ENCODE data around the gene SCEL. TPM values are rescaled to one million over a fixed set of nuclear protein-coding genes. Genes with fewer than 3 reads are reported as not detected.

The SCEL gene
- total RNA-seq, 3 donors from 2014 or later: not detected

DNA sequence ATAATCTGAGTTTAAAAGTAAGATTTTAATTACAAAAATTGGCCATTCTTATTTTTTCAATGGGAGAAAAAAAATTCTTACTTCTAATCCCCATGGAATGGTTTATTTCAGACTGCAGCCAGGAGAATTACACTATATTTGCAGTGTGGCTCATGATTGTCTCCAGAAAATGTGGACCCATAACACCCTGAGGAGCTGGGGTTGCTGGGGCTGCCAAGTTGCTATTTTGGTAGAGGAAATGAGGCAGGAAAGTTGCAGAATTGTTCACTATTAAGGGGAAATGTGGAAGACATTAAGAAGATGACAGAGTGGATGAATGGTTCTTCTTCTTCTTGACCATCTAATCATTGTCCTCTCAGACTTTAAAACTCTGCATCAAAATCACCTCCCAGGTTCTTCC is 4.6 kb upstream of the SCEL start:
- no peak for DNase-seq
- no peaks in the 10 kb centered on the region for H3K36me3 Mint-ChIP-seq (ENCODE audit: insufficient read depth)
- peaks cover 18% of the 10 kb centered on the region for H3K27me3 Mint-ChIP-seq (ENCODE audit: low read depth)
- H3K9me3 Mint-ChIP-seq: no peaks in the 10 kb centered on the region
- H3K4me3 Mint-ChIP-seq: no peak overlapping the region
- ATAC-seq: no peak
- H3K4me1 Mint-ChIP-seq (ENCODE audit: low read depth): no peaks in the 10 kb centered on the region

- ATAC-seq (no peak), DNase-seq (no peak)
- no peak overlapping the region for H3K4me3 Mint-ChIP-seq
- H3K36me3 Mint-ChIP-seq (ENCODE audit: insufficient read depth): no peaks in the 10 kb centered on the region
- no peaks in the 10 kb centered on the region for H3K9me3 Mint-ChIP-seq
- no peaks in the 10 kb centered on the region for H3K4me1 Mint-ChIP-seq (ENCODE audit: low read depth)
- H3K27me3 Mint-ChIP-seq (ENCODE audit: low read depth): peaks cover 27% of the 10 kb centered on the region
Measured at GRCh38 chr13:77532983-77533382, 2.5 kb upstream of the SCEL start.

DNA sequence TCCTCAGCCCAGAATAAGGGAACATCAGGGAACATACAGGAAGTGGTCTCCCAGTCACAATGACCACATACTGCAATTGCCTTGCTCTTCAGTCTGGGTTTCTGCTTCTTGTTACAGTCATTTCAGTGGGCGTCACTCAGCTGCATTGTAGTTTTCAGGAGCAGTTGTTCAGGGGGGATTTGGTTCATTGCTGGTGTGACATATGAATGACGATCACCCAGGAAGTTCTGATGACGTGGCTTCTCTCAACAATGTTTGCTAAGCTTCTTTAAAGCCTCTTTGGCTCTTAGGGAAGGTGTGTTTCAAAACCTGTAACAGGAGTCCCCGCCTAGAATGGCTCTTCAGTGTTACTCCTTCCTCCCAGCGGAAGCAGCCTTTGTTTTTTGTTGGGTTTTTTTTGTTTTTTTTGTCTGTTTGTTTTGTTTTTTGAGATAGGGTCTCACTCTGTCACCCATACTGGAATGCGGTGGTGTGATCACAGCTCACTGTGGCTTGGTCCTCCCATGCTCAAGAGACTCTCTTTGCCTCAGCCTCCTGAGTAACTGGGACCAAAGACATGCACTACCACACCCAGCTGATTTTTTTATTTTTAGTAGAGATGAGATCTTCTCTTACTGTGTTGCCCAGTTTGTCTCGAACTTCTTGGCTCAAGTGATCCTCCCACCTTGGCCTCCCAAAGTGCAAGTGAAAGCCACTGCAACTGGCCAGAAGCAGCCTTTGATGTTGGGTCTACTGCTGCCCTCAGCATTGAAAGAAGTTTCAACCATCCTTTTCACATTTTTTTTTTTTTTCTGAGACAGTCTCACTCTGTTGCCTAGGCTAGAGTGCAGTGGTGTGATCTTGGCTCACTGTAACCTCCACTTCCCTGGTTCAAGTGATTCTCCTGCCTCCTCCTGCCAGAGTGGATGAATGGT is 1.4 kb upstream of the SCEL start:
- Mint-ChIP-seq H3K4me1 (ENCODE audit: low read depth) (no peaks in the 10 kb centered on the region), H3K4me3 (no peak overlapping the region), H3K9me3 (no peaks in the 10 kb centered on the region), H3K36me3 (ENCODE audit: insufficient read depth) (no peaks in the 10 kb centered on the region), H3K27me3 (ENCODE audit: low read depth) (peaks cover 36% of the 10 kb centered on the region)
- ATAC-seq (no peak), DNase-seq (no peak)

DNA sequence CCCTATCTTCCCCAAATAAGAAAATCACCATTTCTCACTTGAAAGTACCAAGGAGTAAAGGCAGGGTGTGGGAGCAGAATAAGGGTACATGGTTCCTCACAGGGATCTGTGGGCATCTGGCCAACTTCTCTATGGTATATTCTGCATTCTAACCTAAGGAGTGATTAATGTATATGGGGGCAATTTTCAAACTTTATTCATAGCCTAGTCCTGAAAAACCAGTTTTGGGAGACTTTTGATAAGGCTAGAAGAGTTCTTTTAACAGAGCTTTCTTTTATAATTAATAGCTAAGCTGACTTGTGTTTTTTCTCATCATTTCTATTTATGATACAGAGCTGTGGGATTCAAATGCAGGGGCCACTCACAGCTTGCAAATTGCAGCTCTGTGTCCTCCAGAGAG is 852 bp downstream of the SCEL start:
- Mint-ChIP-seq H3K9me3 (no peaks in the 10 kb centered on the region), H3K36me3 (ENCODE audit: insufficient read depth) (no peaks in the 10 kb centered on the region), H3K27me3 (ENCODE audit: low read depth) (peaks cover 29% of the 10 kb centered on the region), H3K4me1 (ENCODE audit: low read depth) (no peaks in the 10 kb centered on the region), H3K4me3 (no peak overlapping the region)
- no peak for DNase-seq
- no peak for ATAC-seq

GRCh38 chr13:77537289-77537919 is 1.9 kb downstream of the SCEL start:
- Mint-ChIP-seq H3K4me3 (no peak overlapping the region), H3K27me3 (ENCODE audit: low read depth) (peaks cover 29% of the 10 kb centered on the region), H3K9me3 (no peaks in the 10 kb centered on the region), H3K36me3 (ENCODE audit: insufficient read depth) (no peaks in the 10 kb centered on the region), H3K4me1 (ENCODE audit: low read depth) (no peaks in the 10 kb centered on the region)
- DNase-seq: no peak
- ATAC-seq: no peak

- H3K9me3 Mint-ChIP-seq: no peaks in the 10 kb centered on the region
- no peak overlapping the region for H3K4me3 Mint-ChIP-seq
Measured at GRCh38 chr13:77543711-77544110, 8.2 kb downstream of the SCEL start.

GRCh38 chr13:77544355-77544754 is 8.8 kb downstream of the SCEL start:
- no peak for ATAC-seq
- no peak for DNase-seq
- H3K4me3 Mint-ChIP-seq: no peak overlapping the region
- no peaks in the 10 kb centered on the region for H3K4me1 Mint-ChIP-seq (ENCODE audit: low read depth)
- H3K36me3 Mint-ChIP-seq (ENCODE audit: insufficient read depth): no peaks in the 10 kb centered on the region
- H3K27me3 Mint-ChIP-seq (ENCODE audit: low read depth): peaks cover 4% of the 10 kb centered on the region
- H3K9me3 Mint-ChIP-seq: no peaks in the 10 kb centered on the region

More at GRCh38 chr13:77543711-77544110, 8.2 kb downstream of the SCEL start:
- H3K36me3 Mint-ChIP-seq (ENCODE audit: insufficient read depth): no peaks in the 10 kb centered on the region
- DNase-seq (no peak), ATAC-seq (no peak)
- peaks cover 7% of the 10 kb centered on the region for H3K27me3 Mint-ChIP-seq (ENCODE audit: low read depth)
- no peaks in the 10 kb centered on the region for H3K4me1 Mint-ChIP-seq (ENCODE audit: low read depth)

GRCh38 chr13:77544758-77545338 is 9.3 kb downstream of the SCEL start:
- H3K36me3 Mint-ChIP-seq (ENCODE audit: insufficient read depth): no peaks in the 10 kb centered on the region
- DNase-seq (no peak), ATAC-seq (no peak)
- H3K4me3 Mint-ChIP-seq: no peak overlapping the region
- peaks cover 4% of the 10 kb centered on the region for H3K27me3 Mint-ChIP-seq (ENCODE audit: low read depth)
- no peaks in the 10 kb centered on the region for H3K4me1 Mint-ChIP-seq (ENCODE audit: low read depth)
- no peaks in the 10 kb centered on the region for H3K9me3 Mint-ChIP-seq

GRCh38 chr13:77545626-77546412 is 10.3 kb downstream of the SCEL start:
- Mint-ChIP-seq H3K27me3 (ENCODE audit: low read depth) (peaks cover 4% of the 10 kb centered on the region), H3K4me1 (ENCODE audit: low read depth) (no peaks in the 10 kb centered on the region)

GRCh38 chr13:77548095-77548494 is 12.6 kb downstream of the SCEL start:
- Mint-ChIP-seq H3K27me3 (ENCODE audit: low read depth) (peaks cover 4% of the 10 kb centered on the region), H3K9me3 (no peaks in the 10 kb centered on the region), H3K4me3 (no peak overlapping the region), H3K4me1 (ENCODE audit: low read depth) (no peaks in the 10 kb centered on the region), H3K36me3 (ENCODE audit: insufficient read depth) (no peaks in the 10 kb centered on the region)
- ATAC-seq: no peak
- DNase-seq: no peak

More at GRCh38 chr13:77545626-77546412, 10.3 kb downstream of the SCEL start:
- Mint-ChIP-seq H3K4me3 (no peak overlapping the region), H3K36me3 (ENCODE audit: insufficient read depth) (no peaks in the 10 kb centered on the region), H3K9me3 (no peaks in the 10 kb centered on the region)
- DNase-seq: no peak
- ATAC-seq: no peak

DNA sequence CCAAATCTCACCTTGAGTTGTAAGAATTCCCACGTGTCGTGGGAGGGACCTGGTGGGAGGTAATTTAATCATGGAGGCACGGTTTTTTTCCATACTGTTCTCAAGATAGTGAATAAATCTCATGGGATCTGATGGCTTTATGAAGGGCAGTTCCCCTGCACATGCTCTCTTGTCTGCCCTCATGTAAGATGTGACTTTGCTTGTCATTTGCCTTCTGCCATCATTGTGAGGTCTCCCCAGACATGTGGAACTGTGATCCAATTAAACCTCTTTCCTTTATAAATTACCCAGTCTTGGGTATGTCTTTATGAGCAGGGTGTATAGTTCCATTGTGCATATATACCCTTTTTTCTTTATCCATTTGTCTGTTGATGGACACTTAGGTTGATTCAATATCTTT is 13.1 kb downstream of the SCEL start:
- ATAC-seq: no peak
- Mint-ChIP-seq H3K27me3 (ENCODE audit: low read depth) (peaks cover 4% of the 10 kb centered on the region), H3K9me3 (no peaks in the 10 kb centered on the region), H3K4me3 (no peak overlapping the region), H3K4me1 (ENCODE audit: low read depth) (no peaks in the 10 kb centered on the region), H3K36me3 (ENCODE audit: insufficient read depth) (no peaks in the 10 kb centered on the region)
- DNase-seq: no peak

DNA sequence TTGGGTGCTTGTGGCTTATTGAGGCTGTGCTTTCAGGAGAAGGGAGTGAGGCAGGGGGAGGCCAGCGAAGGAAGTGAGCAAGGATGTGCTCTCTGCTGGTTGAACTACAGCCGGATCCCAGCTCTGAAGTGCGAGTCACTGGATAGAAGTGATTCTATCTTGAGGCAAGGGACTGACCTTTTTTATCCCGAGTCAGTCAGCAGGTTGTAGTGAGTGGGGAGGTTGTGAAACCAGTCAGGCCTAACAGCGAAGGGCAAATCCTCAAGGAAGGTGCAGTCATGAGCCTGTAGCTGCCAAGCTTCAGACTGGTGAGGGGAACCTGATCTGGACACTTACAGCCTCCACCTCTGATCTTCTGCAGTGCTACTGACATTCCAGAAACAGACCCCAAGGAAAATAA is 18.6 kb downstream of the SCEL start:
- H3K4me1 Mint-ChIP-seq (ENCODE audit: low read depth): peaks cover 9% of the 10 kb centered on the region
- ATAC-seq: no peak
- H3K27me3 Mint-ChIP-seq (ENCODE audit: low read depth): peaks cover 3% of the 10 kb centered on the region
- no peaks in the 10 kb centered on the region for H3K9me3 Mint-ChIP-seq
- no peak overlapping the region for H3K4me3 Mint-ChIP-seq
- DNase-seq: no peak
- H3K36me3 Mint-ChIP-seq (ENCODE audit: insufficient read depth): no peaks in the 10 kb centered on the region

DNA sequence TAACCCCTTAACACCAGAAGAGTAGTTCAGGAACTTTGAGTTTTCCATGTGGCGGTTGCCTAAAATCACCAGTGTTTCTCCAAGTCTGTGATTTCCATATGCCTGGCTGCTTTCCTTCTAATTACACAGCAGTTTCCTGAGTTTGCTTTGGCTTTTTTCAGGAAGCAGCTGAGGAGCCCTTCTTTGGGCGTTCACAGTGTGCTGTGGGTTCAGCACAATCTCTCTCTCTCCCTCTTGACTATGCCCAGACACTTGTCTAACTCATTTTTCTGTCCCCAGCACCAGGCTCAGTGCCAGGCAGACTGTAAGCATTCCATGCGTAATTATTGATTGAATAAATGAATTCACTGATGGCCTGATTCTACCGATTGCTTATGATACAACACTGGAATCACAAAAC is 19.7 kb downstream of the SCEL start:
- Mint-ChIP-seq H3K9me3 (no peaks in the 10 kb centered on the region), H3K36me3 (ENCODE audit: insufficient read depth) (no peaks in the 10 kb centered on the region), H3K4me1 (ENCODE audit: low read depth) (peaks cover 15% of the 10 kb centered on the region), H3K4me3 (no peak overlapping the region), H3K27me3 (ENCODE audit: low read depth) (peaks cover 3% of the 10 kb centered on the region)
- DNase-seq (no peak), ATAC-seq (no peak)

- Mint-ChIP-seq H3K4me1 (ENCODE audit: low read depth) (peaks cover 15% of the 10 kb centered on the region), H3K36me3 (ENCODE audit: insufficient read depth) (no peaks in the 10 kb centered on the region), H3K27me3 (ENCODE audit: low read depth) (peaks cover 3% of the 10 kb centered on the region), H3K4me3 (no peak overlapping the region), H3K9me3 (no peaks in the 10 kb centered on the region)
- DNase-seq (no peak), ATAC-seq (no peak)
Measured at GRCh38 chr13:77558016-77558415, 22.5 kb downstream of the SCEL start.
